ENCODE results near the gene TAS2R40.

DNA sequence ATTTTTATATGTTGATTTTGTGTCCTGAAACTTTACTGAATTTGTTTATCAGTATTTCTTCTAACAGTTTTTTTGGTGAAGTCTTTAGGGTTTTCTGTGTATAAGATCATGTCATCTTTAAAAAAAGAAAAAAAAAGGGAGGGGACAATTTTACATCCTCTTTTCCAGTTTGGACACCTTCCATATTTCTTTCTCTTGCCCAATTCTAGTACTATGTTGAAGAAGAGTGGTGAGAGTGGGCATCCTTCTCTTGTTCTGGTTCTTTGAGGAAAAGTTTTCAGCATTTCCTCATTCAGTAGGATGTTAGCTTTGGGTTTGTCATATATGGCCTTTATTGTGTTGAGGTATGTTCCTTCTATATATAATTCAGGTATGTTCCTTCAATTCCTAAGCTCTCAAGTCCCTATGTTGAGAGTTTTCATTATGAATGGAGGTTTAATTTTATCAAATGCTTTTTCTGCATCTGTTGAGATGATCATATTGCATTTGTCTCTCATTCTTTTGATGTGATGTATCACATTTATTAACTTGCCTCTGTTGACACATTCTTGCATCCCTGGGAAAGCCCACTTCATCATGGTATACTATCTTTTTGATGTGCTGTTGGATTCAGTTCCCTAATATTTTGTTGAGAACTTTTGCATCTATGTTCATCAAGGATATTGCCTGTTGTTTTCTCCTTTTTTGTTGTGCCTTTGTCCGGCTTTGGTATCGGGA is 12.1 kb downstream of the TAS2R40 start:
- no peak for TF ChIP-seq CTCF (IDR thresholded peaks at IDR 0.05)
- TF ChIP-seq POLR2A (IDR thresholded peaks at IDR 0.05) = no peak

Data from uterus (tissue), 2 donors.